Activated naive CD8-positive, alpha-beta T cell (primary cell): Measurements from ENCODE around the gene DFFA.
"Not testable (repeated sequence)": the region's sequence is repeated elsewhere in the genome, so short reads cannot be mapped to it uniquely, and the experiment has no call there.

Source experiments
- H3K27ac Mint-ChIP-seq: one replicate; pipeline ENCODE4 v1.8.0; 2021; ENCODE audit warnings: mixed read lengths
- H3K27me3 Mint-ChIP-seq: one replicate; pipeline ENCODE4 v1.8.0; 2021; ENCODE audit warnings: mixed read lengths
- H3K36me3 Mint-ChIP-seq: one replicate; pipeline ENCODE4 v1.8.0; 2021; ENCODE audit warnings: mixed read lengths
- H3K4me1 Mint-ChIP-seq: one replicate; pipeline ENCODE4 v1.8.0; 2021; ENCODE audit warnings: low read depth, mixed read lengths
- H3K4me3 Mint-ChIP-seq: one replicate; pipeline ENCODE4 v1.8.0; 2021; ENCODE audit warnings: mild to moderate bottlenecking, mixed read lengths
- H3K9me3 Mint-ChIP-seq: one replicate; pipeline ENCODE4 v1.8.0; 2021; ENCODE audit warnings: low read depth, mixed read lengths

DFFA gene

DNA sequence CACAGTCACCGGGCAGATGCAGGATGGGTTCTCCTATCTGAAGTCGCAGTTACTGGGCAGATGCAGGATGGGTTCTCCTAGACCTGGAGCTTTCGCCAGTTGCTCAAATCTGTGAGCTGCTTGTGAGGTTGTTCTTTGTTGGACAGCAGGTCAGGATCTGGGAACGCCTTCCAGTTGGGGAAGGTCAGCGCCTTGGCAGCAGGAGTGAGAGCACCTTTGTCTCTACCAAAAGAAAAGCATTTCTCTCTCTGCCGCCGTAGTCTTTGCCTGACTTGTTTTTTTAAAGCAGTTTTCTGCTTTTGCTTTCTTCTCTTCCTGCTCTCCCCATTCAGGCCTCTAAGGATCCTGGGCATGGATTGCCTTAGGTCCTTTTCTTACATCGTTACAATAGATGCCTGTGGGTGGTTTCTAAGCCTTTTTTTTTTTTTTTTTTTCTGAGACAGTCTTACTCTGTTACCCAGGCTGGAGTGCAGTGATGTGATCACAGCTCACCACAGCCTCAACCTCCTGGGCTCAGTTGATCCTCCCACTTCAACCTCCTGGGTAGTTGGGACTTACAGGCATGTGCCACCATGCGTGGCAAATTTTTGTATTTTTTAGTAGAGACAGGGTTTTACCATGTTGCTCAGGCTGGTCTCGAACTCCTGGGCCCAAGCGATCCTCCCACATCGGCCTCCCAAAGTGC is 18.1 kb upstream of the DFFA start:
- no peak overlapping the region for H3K27ac Mint-ChIP-seq

GRCh38 chr1:10489291-10490055 is 17.1 kb upstream of the DFFA start:
- Mint-ChIP-seq H3K27ac (no peak overlapping the region), H3K27me3 (no peaks in the 10 kb centered on the region), H3K9me3 (no peaks in the 10 kb centered on the region), H3K36me3 (no peaks in the 10 kb centered on the region), H3K4me3 (no peak overlapping the region), H3K4me1 (peaks cover 10% of the 10 kb centered on the region)

More for the DNA sequence above, 18.1 kb upstream of the DFFA start:
- peaks cover 17% of the 10 kb centered on the region for H3K4me1 Mint-ChIP-seq
- no peaks in the 10 kb centered on the region for H3K27me3 Mint-ChIP-seq
- H3K4me3 Mint-ChIP-seq, result no peak overlapping the region
- no peaks in the 10 kb centered on the region for H3K9me3 Mint-ChIP-seq
- H3K36me3 Mint-ChIP-seq, result no peaks in the 10 kb centered on the region

GRCh38 chr1:10484521-10484920 is 12.2 kb upstream of the DFFA start:
- no peak overlapping the region for H3K27ac Mint-ChIP-seq
- H3K4me3 Mint-ChIP-seq, result no peak overlapping the region
- no peaks in the 10 kb centered on the region for H3K36me3 Mint-ChIP-seq
- no peaks in the 10 kb centered on the region for H3K27me3 Mint-ChIP-seq
- peaks cover 10% of the 10 kb centered on the region for H3K4me1 Mint-ChIP-seq
- no peaks in the 10 kb centered on the region for H3K9me3 Mint-ChIP-seq

DNA sequence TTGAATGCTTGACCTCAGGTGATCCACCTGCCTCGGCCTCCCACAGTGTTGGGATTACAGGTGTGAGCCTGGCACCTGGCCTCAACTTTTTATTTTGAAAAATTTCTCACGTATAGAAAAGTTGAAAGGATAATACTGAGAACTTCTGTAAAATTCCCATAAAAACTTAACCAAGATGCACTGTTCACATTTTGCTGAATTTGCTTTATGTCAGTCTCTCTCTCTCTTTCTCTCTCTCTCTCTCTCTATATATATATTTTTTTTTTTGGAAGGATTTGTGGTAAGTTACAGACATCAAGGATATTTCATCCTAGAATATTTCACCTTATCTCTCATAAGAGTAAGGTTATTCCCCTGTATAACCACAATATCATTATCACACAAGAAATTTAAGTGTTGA is 8.3 kb upstream of the DFFA start:
- Mint-ChIP-seq H3K4me1 (peaks cover 26% of the 10 kb centered on the region), H3K36me3 (no peaks in the 10 kb centered on the region), H3K9me3 (no peaks in the 10 kb centered on the region), H3K27me3 (no peaks in the 10 kb centered on the region), H3K4me3 (no peak overlapping the region), H3K27ac (no peak overlapping the region)

DNA sequence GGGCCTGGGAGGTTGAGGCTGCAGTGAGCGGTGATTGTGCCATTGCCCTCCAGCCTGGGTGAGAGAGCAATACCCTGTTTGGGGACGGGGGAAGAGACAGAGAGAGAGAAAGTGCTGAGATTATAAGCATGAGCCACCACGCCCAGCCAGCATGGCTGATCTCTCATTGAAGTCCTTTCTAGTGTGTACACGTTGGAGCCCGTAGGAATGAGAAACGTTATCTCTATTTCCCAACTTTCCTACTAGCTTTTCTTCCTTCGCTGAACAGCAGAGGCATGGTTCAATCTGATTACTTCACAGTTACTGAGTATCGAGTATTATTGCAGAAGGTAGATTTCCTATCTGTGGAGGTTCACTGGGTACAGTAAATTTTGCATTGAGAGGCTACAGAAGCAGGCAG is 7.0 kb upstream of the DFFA start:
- Mint-ChIP-seq H3K4me3 (no peak overlapping the region), H3K36me3 (no peaks in the 10 kb centered on the region), H3K27ac (no peak overlapping the region), H3K9me3 (no peaks in the 10 kb centered on the region), H3K4me1 (peaks cover 31% of the 10 kb centered on the region), H3K27me3 (no peaks in the 10 kb centered on the region)

GRCh38 chr1:10475510-10475909 is 3.2 kb upstream of the DFFA start:
- Mint-ChIP-seq H3K36me3 (no peaks in the 10 kb centered on the region), H3K9me3 (no peaks in the 10 kb centered on the region), H3K27ac (peak overlapping the region; percentile 84), H3K27me3 (no peaks in the 10 kb centered on the region), H3K4me1 (peaks cover 45% of the 10 kb centered on the region), H3K4me3 (peak overlapping the region; percentile 94)

DNA sequence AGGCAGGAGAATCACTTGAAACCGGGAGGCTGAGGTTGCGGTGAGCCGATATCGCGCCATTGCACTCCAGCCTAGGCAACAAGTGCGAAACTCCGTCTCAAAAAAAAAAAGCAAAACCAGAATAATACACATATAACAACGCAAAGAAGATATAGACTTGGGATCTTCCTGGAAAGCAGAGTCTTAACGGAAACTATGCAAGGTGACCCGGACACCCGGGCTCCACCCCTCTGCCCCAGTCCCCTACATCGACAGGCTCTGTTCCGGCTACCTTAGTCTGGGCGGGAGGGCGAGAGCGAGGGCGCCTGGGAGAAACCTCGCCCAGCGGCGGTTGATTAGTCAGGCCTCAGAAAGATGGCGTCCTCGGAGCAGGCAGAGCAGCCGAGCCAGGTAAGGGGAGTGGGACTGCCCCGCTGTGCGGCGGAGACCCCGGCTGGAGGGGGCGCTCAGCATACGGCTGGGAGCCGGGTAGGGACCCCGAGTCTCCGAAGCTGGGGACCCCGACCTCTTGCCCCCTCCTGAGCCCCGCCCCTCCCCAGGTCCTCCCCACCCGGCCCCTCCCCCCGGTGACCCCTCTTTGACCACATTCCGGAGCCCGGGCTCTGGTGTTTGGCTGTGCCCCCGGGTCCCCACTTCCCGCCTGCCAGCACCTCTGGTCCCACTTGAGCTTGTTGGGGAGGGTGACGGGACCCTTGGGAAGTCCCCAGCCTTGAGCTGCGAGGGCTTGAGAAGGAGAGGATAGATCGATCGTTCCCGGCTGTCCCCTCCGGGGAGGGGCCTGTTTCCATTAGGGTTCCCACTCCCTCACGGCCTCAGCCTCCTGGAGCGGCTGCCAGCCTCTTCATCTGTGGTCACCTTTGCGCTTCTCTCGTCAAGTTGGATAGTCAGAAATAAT is 2.5 kb upstream of the DFFA start, which contains the start of gene PEX14:
Gene PEX14 (plus strand): TSS at position 338 of the 895 bp plus-strand sequence. CDS start 17 bp downstream, at position 355.
- H3K9me3 Mint-ChIP-seq, result no peaks in the 10 kb centered on the region
- H3K36me3 Mint-ChIP-seq, result no peaks in the 10 kb centered on the region
- H3K4me3 Mint-ChIP-seq, result peak within 1 kb of the TSS; percentile 94
- H3K27ac Mint-ChIP-seq, result peak within 1 kb of the TSS; percentile 84
- no peaks in the 10 kb centered on the region for H3K27me3 Mint-ChIP-seq
- H3K4me1 Mint-ChIP-seq, result peaks cover 47% of the 10 kb centered on the region

DNA sequence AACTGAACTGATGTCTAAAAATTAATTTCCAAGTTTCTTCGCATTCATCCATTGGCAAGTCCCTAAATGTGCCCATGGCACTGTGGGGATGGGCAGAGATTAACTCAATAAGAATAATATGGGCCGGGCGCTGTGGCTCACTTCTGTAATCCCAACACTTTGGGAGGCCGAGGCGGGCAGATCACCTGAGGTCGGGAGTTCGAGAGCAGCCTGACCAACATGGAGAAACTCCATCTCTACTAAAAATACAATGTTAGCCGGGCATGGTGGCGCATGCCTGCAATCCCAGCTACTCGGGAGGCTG is 1.9 kb upstream of the DFFA start:
- peaks cover 44% of the 10 kb centered on the region for H3K4me1 Mint-ChIP-seq
- peak overlapping the region; percentile 88 for H3K4me3 Mint-ChIP-seq
- not testable (repeated sequence) for H3K27me3 Mint-ChIP-seq, H3K36me3 Mint-ChIP-seq, H3K9me3 Mint-ChIP-seq
- H3K27ac Mint-ChIP-seq, result peak overlapping the region; percentile 81

GRCh38 chr1:10473145-10473765 is 926 bp upstream of the DFFA start:
- Mint-ChIP-seq H3K27me3 (no peaks in the 10 kb centered on the region), H3K9me3 (no peaks in the 10 kb centered on the region), H3K4me3 (peak overlapping the region; percentile 96), H3K27ac (peak overlapping the region; percentile 50), H3K4me1 (peaks cover 41% of the 10 kb centered on the region), H3K36me3 (peaks cover under 1% of the 10 kb centered on the region)

DNA sequence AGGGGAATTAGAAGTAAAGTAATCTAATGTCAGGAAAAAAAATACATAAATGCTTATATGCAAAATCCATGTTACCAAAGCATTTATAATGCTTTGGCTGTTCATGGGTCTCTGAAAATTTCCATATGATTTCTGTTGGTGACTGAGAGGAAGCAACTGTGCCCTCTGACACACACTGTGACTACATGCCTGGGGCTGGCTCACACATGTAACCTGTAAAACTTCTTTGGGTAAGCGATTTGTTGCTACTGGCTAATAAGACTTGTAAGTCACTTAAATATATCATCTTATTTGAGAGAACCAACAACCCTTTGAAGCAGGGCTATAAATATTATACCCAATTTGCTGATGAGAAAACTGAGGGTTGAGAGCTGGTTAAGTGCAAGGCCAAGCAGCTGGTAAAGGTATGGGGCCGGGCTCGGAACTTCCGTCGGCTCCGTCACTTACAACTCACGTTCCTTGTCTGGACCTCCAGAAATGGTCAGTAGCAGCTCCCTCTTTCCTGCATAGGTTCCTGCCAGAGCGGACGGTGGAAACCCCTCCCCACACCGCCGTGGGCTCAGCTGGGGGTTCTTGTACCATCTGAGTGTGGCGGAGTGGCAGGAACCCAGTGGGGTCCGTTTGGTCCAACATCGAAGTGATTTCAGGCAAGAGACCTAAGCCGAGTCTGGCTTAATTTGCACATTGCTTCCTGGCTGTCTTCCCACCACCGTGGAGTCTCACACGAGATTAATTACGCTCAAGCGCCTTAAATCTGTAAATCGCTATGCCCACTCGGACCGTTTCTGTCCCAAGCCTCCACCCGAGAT is 714 bp downstream of the DFFA start:
- H3K4me3 Mint-ChIP-seq, result peak overlapping the region; percentile 96
- H3K4me1 Mint-ChIP-seq, result peaks cover 38% of the 10 kb centered on the region
- peak overlapping the region; percentile 96 for H3K27ac Mint-ChIP-seq
- no peaks in the 10 kb centered on the region for H3K9me3 Mint-ChIP-seq
- no peaks in the 10 kb centered on the region for H3K27me3 Mint-ChIP-seq
- H3K36me3 Mint-ChIP-seq, result peaks cover 4% of the 10 kb centered on the region

DNA sequence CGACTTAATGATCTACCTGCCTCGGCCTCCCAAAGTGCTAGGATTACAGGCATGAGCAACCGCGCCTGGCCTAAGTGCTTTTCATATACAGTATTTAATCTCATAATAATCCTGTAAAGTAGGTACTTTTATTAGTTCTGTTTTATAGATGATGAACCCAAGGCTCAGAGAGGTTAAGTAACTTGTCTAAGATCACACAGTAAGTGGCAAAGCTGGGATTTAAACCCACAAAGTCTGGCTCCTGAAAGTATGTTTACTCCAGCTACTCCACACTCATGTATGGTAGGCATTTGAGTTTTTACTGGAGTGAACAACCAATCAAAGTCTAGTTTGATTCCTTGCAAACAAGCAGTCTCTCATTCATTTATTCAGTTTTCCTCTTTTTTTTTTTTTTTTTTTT is 2.3 kb downstream of the DFFA start:
- peaks cover 25% of the 10 kb centered on the region for H3K4me1 Mint-ChIP-seq
- no peak overlapping the region for H3K4me3 Mint-ChIP-seq
- H3K9me3 Mint-ChIP-seq, result no peaks in the 10 kb centered on the region
- peaks cover 4% of the 10 kb centered on the region for H3K36me3 Mint-ChIP-seq
- H3K27ac Mint-ChIP-seq, result no peak overlapping the region
- no peaks in the 10 kb centered on the region for H3K27me3 Mint-ChIP-seq

DNA sequence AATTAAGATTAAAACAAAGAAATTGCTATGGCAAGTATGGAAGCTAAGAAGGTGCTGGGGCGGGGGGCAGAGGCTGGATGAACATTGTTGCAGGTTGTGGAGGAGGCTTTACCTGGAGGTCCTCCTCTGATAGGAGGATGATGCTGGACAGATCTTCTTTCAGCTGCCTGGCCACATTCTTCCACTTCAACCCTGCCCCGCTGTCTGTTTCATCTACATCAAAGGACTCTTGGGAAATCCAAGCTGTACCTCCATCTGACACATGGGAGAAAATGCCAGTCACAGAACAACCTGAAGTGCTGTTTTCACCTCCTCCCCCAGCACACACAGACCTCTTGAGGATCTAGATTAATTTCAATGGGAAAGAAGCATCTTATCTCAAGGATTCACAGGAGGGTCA is 5.3 kb downstream of the DFFA start:
- Mint-ChIP-seq H3K4me3 (no peak overlapping the region), H3K4me1 (peaks cover 8% of the 10 kb centered on the region), H3K27me3 (no peaks in the 10 kb centered on the region), H3K36me3 (peaks cover 4% of the 10 kb centered on the region), H3K9me3 (no peaks in the 10 kb centered on the region), H3K27ac (no peak overlapping the region)

GRCh38 chr1:10459184-10459583 is 13.1 kb downstream of the DFFA start:
- Mint-ChIP-seq H3K4me3 (no peak overlapping the region), H3K4me1 (peaks cover 5% of the 10 kb centered on the region), H3K27me3 (no peaks in the 10 kb centered on the region), H3K9me3 (no peaks in the 10 kb centered on the region), H3K27ac (no peak overlapping the region), H3K36me3 (peaks cover 2% of the 10 kb centered on the region)

DNA sequence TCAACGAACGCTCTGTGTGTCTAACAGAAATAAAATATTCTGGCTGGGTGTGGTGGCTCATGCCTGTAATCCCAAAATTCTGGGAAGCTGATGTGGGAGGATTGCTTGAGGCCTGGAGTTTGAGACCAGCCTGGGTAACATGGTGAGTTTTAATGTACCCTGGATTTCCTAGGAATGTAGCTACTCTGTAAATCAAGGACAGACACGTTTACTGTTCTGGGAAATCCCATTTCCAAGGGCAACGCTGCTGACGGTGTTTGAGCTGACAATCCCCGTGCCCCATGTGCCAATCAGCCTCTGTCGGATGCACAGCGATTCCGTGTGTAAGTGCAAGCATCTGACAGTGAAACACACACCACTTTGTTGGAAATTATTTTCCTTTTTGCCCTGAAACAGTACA is 14.5 kb downstream of the DFFA start:
- Mint-ChIP-seq H3K36me3 (peaks cover 2% of the 10 kb centered on the region), H3K27ac (no peak overlapping the region), H3K9me3 (no peaks in the 10 kb centered on the region), H3K27me3 (no peaks in the 10 kb centered on the region), H3K4me3 (no peak overlapping the region), H3K4me1 (peaks cover 5% of the 10 kb centered on the region)
